Measurements from ENCODE around the gene CCDC167. TPM values are rescaled to one million over a fixed set of nuclear protein-coding genes. Genes with fewer than 3 reads are reported as not detected.
A peak's percentile ranks its signal among the peaks of the same experiment; 100 is the strongest.
"Not testable (repeated sequence)": the region's sequence is repeated elsewhere in the genome, so short reads cannot be mapped to it uniquely, and the experiment has no call there.

CCDC167 gene
- total RNA-seq, 1 experiment from 2014 or later, result 47.6 TPM

- peak; percentile 83 for DNase-seq (ENCODE audit: low read depth)
These were observed 26.2 kb downstream of the CCDC167 start for GRCh38 chr6:37473364-37474095.

GRCh38 chr6:37467718-37468117 is 32.0 kb downstream of the CCDC167 start:
- DNase-seq (ENCODE audit: low read depth), result no peak

- no peak for DNase-seq (ENCODE audit: low read depth)
These were observed 36.6 kb downstream of the CCDC167 start for GRCh38 chr6:37463110-37463509.

- no peak for DNase-seq (ENCODE audit: low read depth)
These were observed 38.9 kb downstream of the CCDC167 start for GRCh38 chr6:37460805-37461204.

- DNase-seq (ENCODE audit: low read depth), result peak; percentile 25
These were observed 39.5 kb downstream of the CCDC167 start for GRCh38 chr6:37459981-37460800.

- DNase-seq (ENCODE audit: low read depth), result peak; percentile 80
These were observed 42.7 kb downstream of the CCDC167 start for GRCh38 chr6:37456816-37457560.

GRCh38 chr6:37456126-37456525 is 43.6 kb downstream of the CCDC167 start:
- DNase-seq (ENCODE audit: low read depth), result peak; percentile 76

- DNase-seq (ENCODE audit: low read depth), result peak; percentile 39
These were observed 45.1 kb downstream of the CCDC167 start for GRCh38 chr6:37454420-37455140.

GRCh38 chr6:37452522-37452921 is 47.2 kb downstream of the CCDC167 start:
- no peak for DNase-seq (ENCODE audit: low read depth)

- no peak for DNase-seq (ENCODE audit: low read depth)
These were observed 48.1 kb downstream of the CCDC167 start for GRCh38 chr6:37451441-37452193.

GRCh38 chr6:37449984-37450383 is 49.7 kb downstream of the CCDC167 start:
- DNase-seq (ENCODE audit: low read depth), result no peak

GRCh38 chr6:37443216-37443542 is 56.5 kb downstream of the CCDC167 start:
- DNase-seq (ENCODE audit: low read depth), result not testable (repeated sequence)

GRCh38 chr6:37442416-37443215 is 57.1 kb downstream of the CCDC167 start:
- no peak for DNase-seq (ENCODE audit: low read depth)

GRCh38 chr6:37441651-37442050 is 58.0 kb downstream of the CCDC167 start:
- DNase-seq (ENCODE audit: low read depth), result no peak

- no peak for DNase-seq (ENCODE audit: low read depth)
These were observed 60.8 kb downstream of the CCDC167 start for GRCh38 chr6:37438930-37439329.

GRCh38 chr6:37435816-37436215 is 63.9 kb downstream of the CCDC167 start:
- no peak for DNase-seq (ENCODE audit: low read depth)

- DNase-seq (ENCODE audit: low read depth), result no peak
These were observed 64.3 kb downstream of the CCDC167 start for GRCh38 chr6:37435373-37435772.

- DNase-seq (ENCODE audit: low read depth), result peak; percentile 31
These were observed 65.9 kb downstream of the CCDC167 start for GRCh38 chr6:37433657-37434271.
